GM18907 (cell line): ENCODE measurements around the gene CEACAM18.
"Not testable (repeated sequence)": the region's sequence is repeated elsewhere in the genome, so short reads cannot be mapped to it uniquely, and the experiment has no call there.

Source experiments
- ATAC-seq: cut with Tn5 transposase; IDR thresholded peaks from one replicate; pipeline ENCODE4 v1.9.1; 2021; ENCODE audit warnings: mild to moderate bottlenecking, moderate library complexity; ENCODE audit not compliant: unreplicated experiment

CEACAM18 gene

GRCh38 chr19:51478381-51479234 is at the start of gene CEACAM18:
CEACAM18 (plus strand) TSS chr19:51478539.
- ATAC-seq, result no peak

- no peak for ATAC-seq
These were observed 48.1 kb upstream of the CEACAM18 start for GRCh38 chr19:51430221-51430620.

GRCh38 chr19:51431124-51431523 is 47.2 kb upstream of the CEACAM18 start:
- ATAC-seq, result no peak

- ATAC-seq, result no peak
These were observed 45.3 kb upstream of the CEACAM18 start for GRCh38 chr19:51433043-51433442.

- no peak for ATAC-seq
These were observed 43.9 kb upstream of the CEACAM18 start for GRCh38 chr19:51434456-51434855.

GRCh38 chr19:51439021-51439465 is 39.3 kb upstream of the CEACAM18 start:
- ATAC-seq, result no peak

GRCh38 chr19:51440052-51440451 is 38.3 kb upstream of the CEACAM18 start:
- ATAC-seq, result no peak

GRCh38 chr19:51440846-51441409 is 37.4 kb upstream of the CEACAM18 start:
- ATAC-seq, result peak; percentile 4

- ATAC-seq, result peak; percentile 90
These were observed 36.6 kb upstream of the CEACAM18 start for GRCh38 chr19:51441410-51442390.

GRCh38 chr19:51447510-51447909 is 30.8 kb upstream of the CEACAM18 start:
- not testable (repeated sequence) for ATAC-seq

GRCh38 chr19:51448011-51448410 is 30.3 kb upstream of the CEACAM18 start:
- no peak for ATAC-seq

- no peak for ATAC-seq
These were observed 29.8 kb upstream of the CEACAM18 start for GRCh38 chr19:51448411-51449016.

GRCh38 chr19:51450730-51451307 is 27.5 kb upstream of the CEACAM18 start:
- no peak for ATAC-seq

GRCh38 chr19:51456541-51457290 is 21.6 kb upstream of the CEACAM18 start:
- ATAC-seq, result no peak

GRCh38 chr19:51457351-51458013 is 20.9 kb upstream of the CEACAM18 start:
- ATAC-seq, result no peak

GRCh38 chr19:51458051-51458645 is 20.2 kb upstream of the CEACAM18 start, which contains the start of gene SIGLEC8:
SIGLEC8 (minus strand) TSS chr19:51458454; CDS start chr19:51458387, 67 bp downstream.
- ATAC-seq, result no peak

GRCh38 chr19:51458899-51459505 is 19.3 kb upstream of the CEACAM18 start:
- ATAC-seq, result no peak
